Spleen (tissue), 11 donors: ENCODE results near the gene PPP1R3C. TPM values are rescaled to one million over a fixed set of nuclear protein-coding genes. Genes with fewer than 3 reads are reported as not detected.

ENCODE experiments used
- DNase-seq: peaks from one replicate; pipeline ENCODE4 v3.0.0-alpha.2; 2020
- H3K27ac ChIP-seq, 8 donors: fragments of 200-600 bp; sonication (generic) in 7 of 8; 1 replicate in 4 of 8; 2 replicates in 4 of 8; pipeline versions ENCODE4 v1.5.0 to v1.8.0; 2016 to 2021; ENCODE audit warnings: inconsistent platforms in 4 of 8, mild to moderate bottlenecking in 4 of 8, moderate library complexity in 1 of 8
- H3K27me3 ChIP-seq, 7 donors: fragments of 200-600 bp; sonication (generic) in 6 of 7; replicated peaks in 1 of 7; 1 replicate in 4 of 7; 2 replicates in 3 of 7; pipeline versions ENCODE4 v1.5.0 to v1.8.0; 2016 to 2021; ENCODE audit warnings: inconsistent platforms in 3 of 7, mild to moderate bottlenecking in 1 of 7
- H3K36me3 ChIP-seq, 6 donors: fragments of 200-600 bp; sonication (generic) in 5 of 6; 1 replicate in 4 of 6; 2 replicates in 2 of 6; pipeline versions ENCODE4 v1.5.0 to v1.8.0; 2016 to 2021; ENCODE audit warnings: inconsistent platforms in 2 of 6
- H3K4me1 ChIP-seq, 6 donors: fragments of 200-600 bp; sonication (generic) in 5 of 6; 1 replicate in 3 of 6; 2 replicates in 3 of 6; pipeline versions ENCODE4 v1.5.0 to v1.8.0; 2016 to 2021; ENCODE audit warnings: inconsistent platforms in 3 of 6
- H3K4me3 ChIP-seq, 8 donors: fragments of 200-600 bp; sonication (generic) in 7 of 8; 1 replicate in 4 of 8; 2 replicates in 4 of 8; pipeline versions ENCODE4 v1.5.0 to v1.8.0; 2016 to 2021; ENCODE audit warnings: inconsistent platforms in 4 of 8, mild to moderate bottlenecking in 4 of 8, moderate library complexity in 2 of 8
- H3K9me3 ChIP-seq, 8 donors: fragments of 200-600 bp; sonication (generic) in 7 of 8; 1 replicate in 4 of 8; 2 replicates in 4 of 8; pipeline versions ENCODE4 v1.5.0 to v1.8.0; 2016 to 2021; ENCODE audit warnings: inconsistent platforms in 4 of 8
- CTCF ChIP-seq, 11 experiments: fragments of 200-600 bp in 7 of 11; fragments of 450-650 bp in 4 of 11; sonication (generic) in 4 of 11; IDR thresholded peaks in 8 of 11; conservative IDR thresholded peaks in 3 of 11; 1 replicate in 7 of 11; 2 replicates in 4 of 11; pipeline versions ENCODE4 v1.4.0 to v1.8.0; 2016 to 2021; ENCODE audit warnings: antibody characterized with exemption in 11 of 11, inconsistent platforms in 4 of 11, mild to moderate bottlenecking in 1 of 11
- POLR2A ChIP-seq, 3 donors: fragments of 450-650 bp; IDR thresholded peaks; one replicate each; pipeline ENCODE4 v1.5.1; 2017; ENCODE audit warnings: antibody characterized with exemption in 3 of 3, mild to moderate bottlenecking in 1 of 3
- POLR2AphosphoS5 ChIP-seq, 3 donors: sonication (generic); formaldehyde crosslinking; IDR thresholded peaks; one replicate each; pipeline ENCODE4 v1.5.1; 2017; ENCODE audit warnings: antibody characterized with exemption in 3 of 3
- WGBS, 5 donors: extraction: QIAGEN DNeasy Blood & Tissue Kit in 3 of 5; methylation state at CpG; one replicate each; pipeline versions ENCODE4 v1.1.5 to v1.1.7; 2013 to 2018; 5-methylcytosine and 5-hydroxymethylcytosine counted together
- intact Hi-C: fragments of 100-400 bp; cut with DNase I; formaldehyde crosslinking; loops from one replicate; pipeline ENCODE4 v1.15.0; 2023; ENCODE audit warnings: low total_unique reads
- polyA plus RNA-seq, 3 donors: library from polyadenylated mRNA; stranded (reverse); fragments of 200-250 nt; gene quantifications; one replicate each; pipeline ENCODE4 v1.2.1, GENCODE V29; 2013
- total RNA-seq, 7 donors: library from RNA; depleted of rRNA in 3 of 7; stranded (reverse); fragments of >200 nt in 3 of 7; fragmentation: NEBNext Ultra II Directional in 4 of 7; extraction: Animal tissue kit (Norgen Biotek cat#: 25700) in 4 of 7; gene quantifications; one replicate each; pipeline versions ENCODE4 v1.1.0 to v1.2.1, GENCODE V29; 2016 to 2021
- donor health status: healthy with polysubstance abuse.
- donor health status: DM: no; HTN: no; CAD: no; lungs with moderate emphysema.
- donor health status: DM: no; HTN: no; CAD: no.
- donor health status: Bipolar disorder and iron deficiency.
- donor health status: healthy.
- donor health status: DM: no; HTN: no; CAD: no.
- donor health status: DM: yes; HTN: yes; CAD: no.

Gene PPP1R3C
- total and polyA plus RNA-seq, 10 donors: 0.99 to 8.8 (median 4.2) TPM

- H3K36me3 ChIP-seq: no peaks in the 10 kb centered on the region
- no peak overlapping the region for H3K27ac ChIP-seq
- intact Hi-C loops: no loop called here
- no peaks in the 10 kb centered on the region for H3K27me3 ChIP-seq
- TF ChIP-seq POLR2AphosphoS5 (IDR thresholded peaks at IDR 0.05): no peak
- TF ChIP-seq POLR2A (IDR thresholded peaks at IDR 0.05): no peak
- TF ChIP-seq CTCF (IDR thresholded peaks at IDR 0.05 in 8 of 11, conservative IDR thresholded peaks at IDR 0.05 in 3 of 11): no peak
- no peak for DNase-seq
- H3K4me1 ChIP-seq: peaks cover 0 to 9% (median 0%) of the 10 kb centered on the region in 6 donors
- WGBS, 5 donors: 54 to 76% (median 57%) methylated on average over 3 of the region's 3 CpGs
- peaks cover 0 to 20% (median 12%) of the 10 kb centered on the region in 8 donors for H3K9me3 ChIP-seq
- H3K4me3 ChIP-seq: no peak overlapping the region
Measured at GRCh38 chr10:91604553-91605534, 28.0 kb downstream of the PPP1R3C start.

GRCh38 chr10:91603931-91604331 is 28.9 kb downstream of the PPP1R3C start:
- Histone ChIP-seq H3K4me3 (no peak overlapping the region), H3K36me3 (no peaks in the 10 kb centered on the region), H3K9me3 (peaks cover 0 to 20% (median 12%) of the 10 kb centered on the region in 8 donors), H3K27me3 (no peaks in the 10 kb centered on the region), H3K27ac (no peak overlapping the region), H3K4me1 (peaks cover 0 to 9% (median 0%) of the 10 kb centered on the region in 6 donors)
- WGBS, 5 donors: 62 to 88% (median 76%) methylated on average over 5 of the region's 5 CpGs
- intact Hi-C loops: no loop called here
- no peak for TF ChIP-seq POLR2A (IDR thresholded peaks at IDR 0.05)
- TF ChIP-seq POLR2AphosphoS5 (IDR thresholded peaks at IDR 0.05): no peak
- no peak for TF ChIP-seq CTCF (IDR thresholded peaks at IDR 0.05 in 8 of 11, conservative IDR thresholded peaks at IDR 0.05 in 3 of 11)
- DNase-seq: no peak

- peaks cover 0 to 20% (median 12%) of the 10 kb centered on the region in 8 donors for H3K9me3 ChIP-seq
- DNase-seq: no peak
- H3K36me3 ChIP-seq: no peaks in the 10 kb centered on the region
- H3K4me1 ChIP-seq: peaks cover 0 to 6% (median 0%) of the 10 kb centered on the region in 6 donors
- intact Hi-C loops: no loop called here
- H3K27me3 ChIP-seq: no peaks in the 10 kb centered on the region
- 67 to 94% (median 84%) methylated on average over 4 of the region's 4 CpGs for WGBS, 5 donors
- H3K27ac ChIP-seq: no peak overlapping the region
- no peak overlapping the region for H3K4me3 ChIP-seq
- TF ChIP-seq CTCF (IDR thresholded peaks at IDR 0.05 in 8 of 11, conservative IDR thresholded peaks at IDR 0.05 in 3 of 11) (no peak), POLR2A (IDR thresholded peaks at IDR 0.05) (no peak), POLR2AphosphoS5 (IDR thresholded peaks at IDR 0.05) (no peak)
Measured at GRCh38 chr10:91602868-91603568, 29.9 kb downstream of the PPP1R3C start.
